GM12801 (cell line): Measurements from ENCODE around the gene SLC27A3.

Experiments
- CTCF ChIP-seq: IDR thresholded peaks from one replicate; pipeline ENCODE4 v1.5.1; 2011; ENCODE audit warnings: control low read depth; ENCODE audit not compliant: insufficient read length; ENCODE audit errors: extremely low read depth

SLC27A3 gene

GRCh38 chr1:153790313-153790965, 15.2 kb downstream of the SLC27A3 start:
- TF ChIP-seq CTCF = no peak

- no peak for TF ChIP-seq CTCF
These were observed 15.9 kb downstream of the SLC27A3 start for GRCh38 chr1:153790966-153791647.

GRCh38 chr1:153791648-153792253, 16.5 kb downstream of the SLC27A3 start:
- no peak for TF ChIP-seq CTCF

GRCh38 chr1:153792631-153793041, 17.4 kb downstream of the SLC27A3 start:
- TF ChIP-seq CTCF = no peak

GRCh38 chr1:153793261-153793972, 18.2 kb downstream of the SLC27A3 start:
- TF ChIP-seq CTCF = no peak

GRCh38 chr1:153793973-153794615, 18.9 kb downstream of the SLC27A3 start:
- no peak for TF ChIP-seq CTCF
